ENCODE data around the gene PTTG1.

DNA sequence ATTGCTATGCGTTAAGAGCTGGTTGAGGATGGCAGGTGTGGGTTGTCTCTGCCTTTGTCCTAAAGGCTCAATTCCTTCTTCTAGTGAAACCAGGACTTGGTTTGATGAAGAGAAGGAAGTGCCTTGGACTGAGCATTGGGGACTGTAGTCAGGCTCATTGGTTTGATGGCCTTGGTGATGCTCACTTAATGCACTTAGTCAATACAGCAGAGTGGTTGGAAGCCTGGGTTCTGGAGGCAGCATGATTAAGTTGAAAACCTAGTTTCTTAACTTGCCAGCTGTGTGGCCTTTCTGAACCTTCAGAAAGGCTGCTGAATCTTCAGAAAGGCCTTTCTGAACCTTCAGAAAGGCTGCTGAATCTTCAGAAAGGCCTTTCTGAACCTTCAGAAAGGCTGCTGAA, 52.4 kb downstream of the PTTG1 start:
- TF ChIP-seq, protein P1, sequence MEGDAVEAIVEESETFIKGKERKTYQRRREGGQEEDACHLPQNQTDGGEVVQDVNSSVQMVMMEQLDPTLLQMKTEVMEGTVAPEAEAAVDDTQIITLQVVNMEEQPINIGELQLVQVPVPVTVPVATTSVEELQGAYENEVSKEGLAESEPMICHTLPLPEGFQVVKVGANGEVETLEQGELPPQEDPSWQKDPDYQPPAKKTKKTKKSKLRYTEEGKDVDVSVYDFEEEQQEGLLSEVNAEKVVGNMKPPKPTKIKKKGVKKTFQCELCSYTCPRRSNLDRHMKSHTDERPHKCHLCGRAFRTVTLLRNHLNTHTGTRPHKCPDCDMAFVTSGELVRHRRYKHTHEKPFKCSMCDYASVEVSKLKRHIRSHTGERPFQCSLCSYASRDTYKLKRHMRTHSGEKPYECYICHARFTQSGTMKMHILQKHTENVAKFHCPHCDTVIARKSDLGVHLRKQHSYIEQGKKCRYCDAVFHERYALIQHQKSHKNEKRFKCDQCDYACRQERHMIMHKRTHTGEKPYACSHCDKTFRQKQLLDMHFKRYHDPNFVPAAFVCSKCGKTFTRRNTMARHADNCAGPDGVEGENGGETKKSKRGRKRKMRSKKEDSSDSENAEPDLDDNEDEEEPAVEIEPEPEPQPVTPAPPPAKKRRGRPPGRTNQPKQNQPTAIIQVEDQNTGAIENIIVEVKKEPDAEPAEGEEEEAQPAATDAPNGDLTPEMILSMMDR (IDR thresholded peaks at IDR 0.05 in 2 of 3, conservative IDR thresholded peaks at IDR 0.05 in 1 of 3; ENCODE audit: borderline replicate concordance in 1 of 3, insufficient read depth in 1 of 3, low read depth in 2 of 3, low read length in 2 of 3), result no peak
- TF ChIP-seq POLR2AphosphoS5 (IDR thresholded peaks at IDR 0.05; ENCODE audit: low read depth, low read length), result no peak
- no peak for TF ChIP-seq POLR2A (IDR thresholded peaks at IDR 0.05; ENCODE audit: borderline replicate concordance, extremely low read depth, insufficient read depth, insufficient read length)
- TF ChIP-seq ZNF274 (IDR thresholded peaks at IDR 0.05; ENCODE audit: low read depth, low read length), result no peak
- TF ChIP-seq, protein P2, sequence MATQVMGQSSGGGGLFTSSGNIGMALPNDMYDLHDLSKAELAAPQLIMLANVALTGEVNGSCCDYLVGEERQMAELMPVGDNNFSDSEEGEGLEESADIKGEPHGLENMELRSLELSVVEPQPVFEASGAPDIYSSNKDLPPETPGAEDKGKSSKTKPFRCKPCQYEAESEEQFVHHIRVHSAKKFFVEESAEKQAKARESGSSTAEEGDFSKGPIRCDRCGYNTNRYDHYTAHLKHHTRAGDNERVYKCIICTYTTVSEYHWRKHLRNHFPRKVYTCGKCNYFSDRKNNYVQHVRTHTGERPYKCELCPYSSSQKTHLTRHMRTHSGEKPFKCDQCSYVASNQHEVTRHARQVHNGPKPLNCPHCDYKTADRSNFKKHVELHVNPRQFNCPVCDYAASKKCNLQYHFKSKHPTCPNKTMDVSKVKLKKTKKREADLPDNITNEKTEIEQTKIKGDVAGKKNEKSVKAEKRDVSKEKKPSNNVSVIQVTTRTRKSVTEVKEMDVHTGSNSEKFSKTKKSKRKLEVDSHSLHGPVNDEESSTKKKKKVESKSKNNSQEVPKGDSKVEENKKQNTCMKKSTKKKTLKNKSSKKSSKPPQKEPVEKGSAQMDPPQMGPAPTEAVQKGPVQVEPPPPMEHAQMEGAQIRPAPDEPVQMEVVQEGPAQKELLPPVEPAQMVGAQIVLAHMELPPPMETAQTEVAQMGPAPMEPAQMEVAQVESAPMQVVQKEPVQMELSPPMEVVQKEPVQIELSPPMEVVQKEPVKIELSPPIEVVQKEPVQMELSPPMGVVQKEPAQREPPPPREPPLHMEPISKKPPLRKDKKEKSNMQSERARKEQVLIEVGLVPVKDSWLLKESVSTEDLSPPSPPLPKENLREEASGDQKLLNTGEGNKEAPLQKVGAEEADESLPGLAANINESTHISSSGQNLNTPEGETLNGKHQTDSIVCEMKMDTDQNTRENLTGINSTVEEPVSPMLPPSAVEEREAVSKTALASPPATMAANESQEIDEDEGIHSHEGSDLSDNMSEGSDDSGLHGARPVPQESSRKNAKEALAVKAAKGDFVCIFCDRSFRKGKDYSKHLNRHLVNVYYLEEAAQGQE (IDR thresholded peaks at IDR 0.05; ENCODE audit: low read depth), result no peak
- TF ChIP-seq SP1 (IDR thresholded peaks at IDR 0.05; ENCODE audit: low read depth), result no peak
- no peak for TF ChIP-seq RAD21 (IDR thresholded peaks at IDR 0.05; ENCODE audit: low read depth)
- TF ChIP-seq ELF1 (IDR thresholded peaks at IDR 0.05; ENCODE audit: borderline replicate concordance, low read depth), result no peak
- TF ChIP-seq CEBPB (IDR thresholded peaks at IDR 0.05; ENCODE audit: low read depth), result no peak
- no peak for TF ChIP-seq EGR1 (IDR thresholded peaks at IDR 0.05; ENCODE audit: low read depth)
- TF ChIP-seq ZFX (IDR thresholded peaks at IDR 0.05), result no peak
